H9 (cell line): ENCODE measurements around the gene CDH7. TPM values are rescaled to one million over a fixed set of nuclear protein-coding genes. Genes with fewer than 3 reads are reported as not detected.

Experiments
- DNase-seq: peaks from one replicate; pipeline ENCODE4 v3.0.0-alpha.2; 2017
- H2AFZ ChIP-seq: one replicate; pipeline ENCODE4 v1.6.1; 2013; ENCODE audit warnings: mild to moderate bottlenecking, low read length, control low read depth, moderate library complexity
- H2AK5ac ChIP-seq: 2 replicates; pipeline ENCODE4 v1.6.1; 2013; ENCODE audit warnings: low read length, control low read depth, mixed read lengths; ENCODE audit not compliant: insufficient read length
- H2BK120ac ChIP-seq: one replicate; pipeline ENCODE4 v1.6.1; 2013; ENCODE audit warnings: low read depth, mild to moderate bottlenecking, low read length, control low read depth, inconsistent platforms; ENCODE audit not compliant: poor library complexity, severe bottlenecking
- H2BK12ac ChIP-seq: 2 replicates; pipeline ENCODE4 v1.6.1; 2013; ENCODE audit warnings: low read length, control low read depth, mixed read lengths, low read depth; ENCODE audit not compliant: insufficient read length
- H2BK15ac ChIP-seq: 2 replicates; pipeline ENCODE4 v1.6.1; 2013; ENCODE audit warnings: low read depth, low read length, control low read depth
- H2BK20ac ChIP-seq: one replicate; pipeline ENCODE4 v1.6.1; 2013; ENCODE audit warnings: low read depth, mild to moderate bottlenecking, low read length, control low read depth, inconsistent platforms; ENCODE audit not compliant: poor library complexity, severe bottlenecking
- H2BK5ac ChIP-seq: 2 replicates; pipeline ENCODE4 v1.6.1; 2013; ENCODE audit warnings: low read length, control low read depth, mixed read lengths; ENCODE audit not compliant: insufficient read length
- H3K14ac ChIP-seq: 2 replicates; pipeline ENCODE4 v1.6.1; 2013; ENCODE audit warnings: low read length, control low read depth; ENCODE audit not compliant: insufficient read depth
- H3K18ac ChIP-seq: 2 replicates; pipeline ENCODE4 v1.6.1; 2013; ENCODE audit warnings: low read depth, mild to moderate bottlenecking, mixed read lengths, low read length, control low read depth; ENCODE audit not compliant: insufficient read length
- H3K23ac ChIP-seq: 2 replicates; pipeline ENCODE4 v1.6.1; 2013; ENCODE audit warnings: low read length, control low read depth, mixed read lengths, low read depth; ENCODE audit not compliant: insufficient read length
- H3K23me2 ChIP-seq: 2 replicates; pipeline ENCODE4 v1.6.1; 2013; ENCODE audit warnings: low read depth, mild to moderate bottlenecking, mixed read lengths, low read length, control low read depth; ENCODE audit not compliant: insufficient read length, poor library complexity, severe bottlenecking
- H3K27ac ChIP-seq: 2 replicates; pipeline ENCODE4 v1.5.1; 2013; ENCODE audit warnings: low read length, control low read depth, mixed read lengths, low read depth; ENCODE audit not compliant: insufficient read length
- H3K27me3 ChIP-seq: 2 replicates; pipeline ENCODE4 v1.6.1; 2013; ENCODE audit warnings: low read length, control low read depth, inconsistent platforms; ENCODE audit not compliant: insufficient read depth
- H3K4ac ChIP-seq: 2 replicates; pipeline ENCODE4 v1.6.1; 2013; ENCODE audit warnings: low read depth, mild to moderate bottlenecking, control low read depth, inconsistent platforms, low read length, moderate library complexity
- H3K4me1 ChIP-seq: 2 replicates; pipeline ENCODE4 v1.6.1; 2013; ENCODE audit warnings: low read length, control low read depth, inconsistent platforms; ENCODE audit not compliant: insufficient read depth
- H3K4me2 ChIP-seq: 2 replicates; pipeline ENCODE4 v1.6.1; 2013; ENCODE audit warnings: low read length, control low read depth, mixed read lengths; ENCODE audit not compliant: insufficient read length, insufficient read depth
- H3K56ac ChIP-seq: 2 replicates; pipeline ENCODE4 v1.6.1; 2013; ENCODE audit warnings: low read depth, mild to moderate bottlenecking, mixed read lengths, low read length, control low read depth; ENCODE audit not compliant: insufficient read length
- H3K79me1 ChIP-seq: 2 replicates; pipeline ENCODE4 v1.6.1; 2013; ENCODE audit warnings: low read depth, mild to moderate bottlenecking, moderate library complexity, low read length, control low read depth, inconsistent platforms; ENCODE audit not compliant: insufficient read depth, poor library complexity, severe bottlenecking
- H3K79me2 ChIP-seq: 2 replicates; pipeline ENCODE4 v1.6.1; 2013; ENCODE audit warnings: low read length, control low read depth, inconsistent platforms; ENCODE audit not compliant: insufficient read depth
- H3K9ac ChIP-seq: 2 replicates; pipeline ENCODE4 v1.6.1; 2013; ENCODE audit warnings: low read length, control low read depth, mixed read lengths; ENCODE audit not compliant: insufficient read length; ENCODE audit errors: extremely low read depth
- H3K9me3 ChIP-seq: one replicate; pipeline ENCODE4 v1.6.1; 2013; ENCODE audit warnings: low read depth, low read length, inconsistent platforms; ENCODE audit not compliant: control insufficient read depth
- H3T11ph ChIP-seq: one replicate; pipeline ENCODE4 v1.6.1; 2013; ENCODE audit warnings: mild to moderate bottlenecking, low read length, control low read depth, inconsistent platforms
- H4K20me1 ChIP-seq: one replicate; pipeline ENCODE4 v1.6.1; 2013; ENCODE audit not compliant: control insufficient read depth, insufficient read length, insufficient read depth
- H4K5ac ChIP-seq: 2 replicates; pipeline ENCODE4 v1.6.1; 2013; ENCODE audit warnings: low read depth, mild to moderate bottlenecking, mixed read lengths, low read length, control low read depth; ENCODE audit not compliant: insufficient read length
- H4K8ac ChIP-seq: replicated peaks from 2 replicates; pipeline ENCODE4 v1.6.1; 2013; ENCODE audit warnings: low read length, control low read depth, mixed read lengths, low read depth; ENCODE audit not compliant: insufficient read length
- H4K91ac ChIP-seq: 2 replicates; pipeline ENCODE4 v1.6.1; 2013; ENCODE audit warnings: low read depth, mild to moderate bottlenecking, moderate library complexity, mixed read lengths, low read length, control low read depth; ENCODE audit not compliant: insufficient read length
- H3K27ac Mint-ChIP-seq, 3 experiments: 2 replicates in 2 of 3; 3 replicates in 1 of 3; pipeline ENCODE4 v1.8.0; 2020 to 2021; ENCODE audit warnings: mixed read lengths in 3 of 3, mild to moderate bottlenecking in 1 of 3, moderate library complexity in 1 of 3
- H3K27me3 Mint-ChIP-seq: 2 replicates; pipeline ENCODE4 v1.8.0; 2021; ENCODE audit warnings: low read depth, mild to moderate bottlenecking, moderate library complexity, mixed read lengths
- H3K36me3 Mint-ChIP-seq, 3 experiments: 2 replicates in 2 of 3; 3 replicates in 1 of 3; pipeline ENCODE4 v1.8.0; 2020 to 2021; ENCODE audit warnings: low read depth in 3 of 3, mixed read lengths in 3 of 3; ENCODE audit not compliant: insufficient read depth in 1 of 3
- H3K4me1 Mint-ChIP-seq, 2 experiments: 2 replicates each; pipeline ENCODE4 v1.8.0; 2020; ENCODE audit warnings: mixed read lengths in 2 of 2
- H3K4me3 Mint-ChIP-seq, 2 experiments: 2 replicates in 1 of 2; 3 replicates in 1 of 2; pipeline ENCODE4 v1.8.0; 2020 to 2021; ENCODE audit warnings: mild to moderate bottlenecking in 2 of 2, mixed read lengths in 2 of 2, moderate library complexity in 1 of 2
- H3K9me3 Mint-ChIP-seq, 2 experiments: 2 replicates in 1 of 2; 3 replicates in 1 of 2; pipeline ENCODE4 v1.8.0; 2020; ENCODE audit warnings: mild to moderate bottlenecking in 2 of 2, mixed read lengths in 2 of 2, moderate library complexity in 1 of 2
- CTCF ChIP-seq: fragments of 200-600 bp; sonication (generic); conservative IDR thresholded peaks from 3 replicates; pipeline ENCODE4 v1.8.0; 2021; ENCODE audit warnings: antibody characterized with exemption, mild to moderate bottlenecking
- WGBS: extraction: QIAGEN DNeasy Blood & Tissue Kit; methylation state at CpG from one replicate; pipeline ENCODE4 v1.1.7; 2013; ENCODE audit warnings: missing lambda C conversion rate, low lambda C conversion rate, mixed read lengths; ENCODE audit not compliant: insufficient read length; ENCODE audit errors: extremely low coverage; 5-methylcytosine and 5-hydroxymethylcytosine counted together
- total RNA-seq: library from RNA; stranded (reverse); gene quantifications from 2 replicates; pipeline ENCODE4 v1.2.1, GENCODE V29; 2021

CDH7 gene
- total RNA-seq, 1 experiment from 2014 or later, result 0.13 TPM

- Histone ChIP-seq H3K4ac (no peak overlapping the region), H2BK20ac (no peak overlapping the region), H2BK120ac (no peak overlapping the region), H3K4me1 (peaks cover 11% of the 10 kb centered on the region; the same call in 1 of the 2 replicates), H3K9ac (no peak overlapping the region), H2AFZ (no peak overlapping the region), H2AK5ac (no peak overlapping the region), H3K23me2 (no peaks in the 10 kb centered on the region), H4K20me1 (no peaks in the 10 kb centered on the region), H3K27me3 (no peaks in the 10 kb centered on the region), H4K91ac (no peak overlapping the region), H3K18ac (no peak overlapping the region), H3K9me3 (no peaks in the 10 kb centered on the region), H3K14ac (no peak overlapping the region), H3K56ac (no peak overlapping the region), H4K8ac (no peak overlapping the region), H4K5ac (no peak overlapping the region), H3K4me2 (no peak overlapping the region), H2BK12ac (no peak overlapping the region), H3K27ac (no peak overlapping the region), H3K23ac (no peak overlapping the region), H2BK15ac (no peak overlapping the region), H2BK5ac (no peak overlapping the region), H3K79me2 (no peaks in the 10 kb centered on the region), H3T11ph (no peak overlapping the region), H3K79me1 (no peaks in the 10 kb centered on the region)
- H3K36me3 Mint-ChIP-seq, result no peaks in the 10 kb centered on the region
- WGBS, result no CpG with 5 or more reads among the region's 4 CpGs
- peak; percentile 73 for TF ChIP-seq CTCF
- H3K9me3 Mint-ChIP-seq, result no peaks in the 10 kb centered on the region
- no peak overlapping the region for H3K4me3 Mint-ChIP-seq
- peak; percentile 77 for DNase-seq
- H3K27ac Mint-ChIP-seq, result no peak overlapping the region
- H3K4me1 Mint-ChIP-seq, result peaks cover 22 to 31% of the 10 kb centered on the region in 2 experiments
- H3K27me3 Mint-ChIP-seq, result peaks cover 3% of the 10 kb centered on the region; the same call in 1 of the 2 replicates
Observed at GRCh38 chr18:65938592-65939372, 188.0 kb downstream of the CDH7 start.
